Colonic mucosa (tissue), 4 donors: Measurements from ENCODE around the gene DEFB128. TPM values are rescaled to one million over a fixed set of nuclear protein-coding genes. Genes with fewer than 3 reads are reported as not detected.
A peak's percentile ranks its signal among the peaks of the same experiment; 100 is the strongest.
"Not testable (repeated sequence)": the region's sequence is repeated elsewhere in the genome, so short reads cannot be mapped to it uniquely, and the experiment has no call there.

ENCODE experiments used
- DNase-seq: peaks from one replicate; pipeline ENCODE4 v3.0.0-alpha.2; 2020
- H3K27ac ChIP-seq: fragments of 200-600 bp; one replicate; pipeline ENCODE4 v1.8.0; 2021
- H3K27me3 ChIP-seq: fragments of 200-600 bp; one replicate; pipeline ENCODE4 v1.8.0; 2021
- H3K36me3 ChIP-seq: fragments of 200-600 bp; one replicate; pipeline ENCODE4 v1.8.0; 2021
- H3K4me1 ChIP-seq: fragments of 200-600 bp; one replicate; pipeline ENCODE4 v1.8.0; 2021; ENCODE audit warnings: mild to moderate bottlenecking
- H3K4me3 ChIP-seq: fragments of 200-600 bp; one replicate; pipeline ENCODE4 v1.8.0; 2021
- H3K9ac ChIP-seq, 2 donors: one replicate each; pipeline ENCODE4 v1.7.0; 2013; ENCODE audit warnings: control low read depth in 2 of 2, low read depth in 2 of 2, low read length in 2 of 2
- H3K9me3 ChIP-seq: fragments of 200-600 bp; one replicate; pipeline ENCODE4 v1.8.0; 2021
- intact Hi-C: fragments of 100-400 bp; cut with DNase I; formaldehyde crosslinking; loops from one replicate; pipeline ENCODE4 v1.14.1; 2022
- total RNA-seq, 2 donors: library from RNA; stranded (reverse); fragmentation: NEBNext Ultra II Directional in 1 of 2; extraction: Animal tissue kit (Norgen Biotek cat#: 25700) in 1 of 2; gene quantifications; one replicate each; pipeline ENCODE4 v1.2.1, GENCODE V29; 2021
- TF ChIP-seq, protein P1 (sequence below): fragments of 200-600 bp; IDR thresholded peaks from one replicate; pipeline ENCODE4 v1.8.0; 2022; ENCODE audit warnings: antibody characterized with exemption, mild to moderate bottlenecking
- donor health status: healthy.
- donor health status: DM: no; HTN: no; CAD: no.
- donor health status: DM: no; HTN: no; CAD: no.

DEFB128 gene
- total RNA-seq, 2 donors from 2014 or later, result not detected

DNA sequence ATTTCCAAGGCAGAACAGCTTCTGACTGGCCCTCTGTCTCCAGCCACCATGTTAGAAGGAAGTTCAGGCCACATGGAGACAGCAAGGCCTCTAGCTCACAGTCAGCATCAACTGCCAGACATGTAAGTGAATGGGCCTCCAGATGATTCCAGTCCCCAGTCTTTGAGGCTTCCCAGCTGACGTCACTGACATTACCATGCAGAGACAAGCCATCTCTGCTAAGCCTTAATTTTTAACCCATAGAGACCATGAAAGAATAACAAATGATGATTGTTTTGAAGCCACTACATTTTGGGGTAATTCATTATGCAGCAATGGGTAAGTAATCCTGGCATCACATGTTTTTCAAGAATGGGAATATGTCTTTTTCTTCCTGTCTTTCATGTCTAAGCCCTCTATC lies 26.3 kb upstream of the DEFB128 start:
- intact Hi-C loops, result loop anchor here (10.0 kb wide), 1 partner anchor 59 kb away; no protein-coding TSS in a partner anchor

DNA sequence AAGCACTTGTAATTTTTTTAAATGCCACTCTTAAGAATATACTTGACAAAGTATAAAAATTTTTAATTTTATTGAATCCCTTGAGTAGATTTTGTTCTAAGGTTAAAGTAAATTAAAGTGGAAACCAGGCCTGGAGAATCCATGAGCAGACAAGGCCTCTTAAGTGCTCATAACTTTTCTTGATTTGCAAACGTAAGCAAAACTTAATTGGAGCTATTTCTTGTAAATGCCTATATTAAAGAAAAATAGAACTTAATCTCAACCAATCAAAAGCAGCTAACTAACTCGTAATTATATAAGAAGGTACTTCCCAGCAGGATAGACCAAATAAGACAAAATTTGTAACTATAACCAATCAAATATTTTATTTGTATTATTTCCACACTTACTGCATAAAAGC lies 24.9 kb upstream of the DEFB128 start:
- DNase-seq, result no peak
- Histone ChIP-seq H3K27ac (no peak overlapping the region), H3K9me3 (no peaks in the 10 kb centered on the region), H3K9ac (no peak overlapping the region), H3K36me3 (no peaks in the 10 kb centered on the region), H3K27me3 (no peaks in the 10 kb centered on the region), H3K4me1 (no peaks in the 10 kb centered on the region), H3K4me3 (no peak overlapping the region)
- intact Hi-C loops, result loop anchor here (10.0 kb wide), 1 partner anchor 60 kb away; no protein-coding TSS in a partner anchor
- TF ChIP-seq, protein P1, sequence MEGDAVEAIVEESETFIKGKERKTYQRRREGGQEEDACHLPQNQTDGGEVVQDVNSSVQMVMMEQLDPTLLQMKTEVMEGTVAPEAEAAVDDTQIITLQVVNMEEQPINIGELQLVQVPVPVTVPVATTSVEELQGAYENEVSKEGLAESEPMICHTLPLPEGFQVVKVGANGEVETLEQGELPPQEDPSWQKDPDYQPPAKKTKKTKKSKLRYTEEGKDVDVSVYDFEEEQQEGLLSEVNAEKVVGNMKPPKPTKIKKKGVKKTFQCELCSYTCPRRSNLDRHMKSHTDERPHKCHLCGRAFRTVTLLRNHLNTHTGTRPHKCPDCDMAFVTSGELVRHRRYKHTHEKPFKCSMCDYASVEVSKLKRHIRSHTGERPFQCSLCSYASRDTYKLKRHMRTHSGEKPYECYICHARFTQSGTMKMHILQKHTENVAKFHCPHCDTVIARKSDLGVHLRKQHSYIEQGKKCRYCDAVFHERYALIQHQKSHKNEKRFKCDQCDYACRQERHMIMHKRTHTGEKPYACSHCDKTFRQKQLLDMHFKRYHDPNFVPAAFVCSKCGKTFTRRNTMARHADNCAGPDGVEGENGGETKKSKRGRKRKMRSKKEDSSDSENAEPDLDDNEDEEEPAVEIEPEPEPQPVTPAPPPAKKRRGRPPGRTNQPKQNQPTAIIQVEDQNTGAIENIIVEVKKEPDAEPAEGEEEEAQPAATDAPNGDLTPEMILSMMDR, result no peak

More for the DNA sequence above, 26.3 kb upstream of the DEFB128 start:
- no peaks in the 10 kb centered on the region for H3K9me3 ChIP-seq
- no peak for DNase-seq
- no peaks in the 10 kb centered on the region for H3K27me3 ChIP-seq
- TF ChIP-seq, protein P1, result no peak
- no peak overlapping the region for H3K9ac ChIP-seq
- H3K4me1 ChIP-seq, result no peaks in the 10 kb centered on the region
- H3K36me3 ChIP-seq, result no peaks in the 10 kb centered on the region
- H3K27ac ChIP-seq, result no peak overlapping the region
- no peak overlapping the region for H3K4me3 ChIP-seq

DNA sequence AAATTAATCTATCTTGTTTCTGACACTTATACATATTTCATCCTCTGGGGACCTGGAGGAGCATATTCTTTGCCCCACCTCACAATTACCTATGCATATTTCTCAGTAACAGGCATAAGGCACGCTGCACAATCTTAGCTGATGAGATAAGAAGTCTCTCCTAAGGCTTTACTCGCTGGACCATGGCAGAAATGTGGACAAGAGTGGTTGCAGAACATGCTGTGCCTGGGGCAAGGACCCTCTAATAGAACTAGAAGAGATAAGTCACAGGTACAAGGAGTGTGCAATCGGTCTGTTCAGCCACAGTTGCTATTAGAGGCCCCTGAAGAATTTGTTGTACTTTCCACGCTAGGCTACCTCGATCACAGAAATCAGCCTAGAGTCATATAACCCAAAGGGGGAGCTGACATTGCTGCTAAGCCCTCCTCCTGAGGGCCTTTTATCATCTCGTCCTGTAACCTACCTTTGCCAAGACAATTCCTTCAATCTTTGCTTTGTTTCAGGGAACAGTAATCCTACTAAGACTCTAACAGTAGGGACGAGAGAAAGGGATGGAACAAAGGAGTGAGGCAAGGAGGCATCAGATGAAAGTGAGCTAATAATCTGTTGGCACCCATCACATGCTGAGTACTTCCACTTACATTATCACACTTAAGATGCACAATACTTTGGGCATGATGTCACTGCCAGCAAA lies 21.4 kb upstream of the DEFB128 start:
- no peaks in the 10 kb centered on the region for H3K27me3 ChIP-seq
- H3K4me1 ChIP-seq, result no peaks in the 10 kb centered on the region
- H3K4me3 ChIP-seq, result no peak overlapping the region
- no peak for DNase-seq
- TF ChIP-seq, protein P1, result no peak
- no peaks in the 10 kb centered on the region for H3K36me3 ChIP-seq
- H3K9ac ChIP-seq, result no peak overlapping the region
- H3K27ac ChIP-seq, result no peak overlapping the region
- intact Hi-C loops, result loop anchor here (10.0 kb wide), 1 partner anchor 64 kb away; no protein-coding TSS in a partner anchor
- no peaks in the 10 kb centered on the region for H3K9me3 ChIP-seq

DNA sequence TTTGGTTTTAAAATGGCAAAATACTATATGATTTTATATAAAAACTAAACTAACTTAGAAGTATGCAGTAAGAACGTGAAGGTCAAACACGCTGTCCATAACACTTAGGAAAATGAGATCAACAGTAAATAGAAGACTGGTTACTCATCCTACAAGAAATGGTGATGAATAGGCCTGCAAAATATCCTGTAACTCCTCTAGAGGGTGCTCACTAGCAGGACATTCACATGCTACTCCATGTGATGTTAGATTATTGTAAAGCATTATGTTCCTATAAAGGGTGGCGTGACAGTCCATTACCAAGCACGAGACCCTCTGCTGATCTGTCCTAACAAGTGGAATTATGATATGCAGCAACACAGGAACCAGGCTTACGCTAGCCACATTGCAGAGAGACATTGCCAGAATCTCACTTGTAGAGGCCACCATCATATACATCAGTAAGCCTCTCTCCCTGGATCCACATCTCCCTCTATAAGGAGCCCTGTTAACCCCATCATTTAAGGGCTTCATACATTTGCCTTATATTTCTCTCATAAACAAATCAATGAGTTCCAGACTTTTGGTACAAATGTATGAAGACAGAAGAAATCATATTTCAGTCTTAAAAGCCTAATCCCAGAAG lies 19.5 kb upstream of the DEFB128 start:
- Histone ChIP-seq H3K4me3 (no peak overlapping the region), H3K27me3 (no peaks in the 10 kb centered on the region), H3K4me1 (no peaks in the 10 kb centered on the region), H3K9me3 (no peaks in the 10 kb centered on the region), H3K9ac (no peak overlapping the region), H3K36me3 (no peaks in the 10 kb centered on the region), H3K27ac (no peak overlapping the region)
- no peak for DNase-seq
- TF ChIP-seq, protein P1, result peak; percentile 30
- intact Hi-C loops, result loop anchor here (5.0 kb wide), 1 partner anchor 123 kb away; no protein-coding TSS in a partner anchor

DNA sequence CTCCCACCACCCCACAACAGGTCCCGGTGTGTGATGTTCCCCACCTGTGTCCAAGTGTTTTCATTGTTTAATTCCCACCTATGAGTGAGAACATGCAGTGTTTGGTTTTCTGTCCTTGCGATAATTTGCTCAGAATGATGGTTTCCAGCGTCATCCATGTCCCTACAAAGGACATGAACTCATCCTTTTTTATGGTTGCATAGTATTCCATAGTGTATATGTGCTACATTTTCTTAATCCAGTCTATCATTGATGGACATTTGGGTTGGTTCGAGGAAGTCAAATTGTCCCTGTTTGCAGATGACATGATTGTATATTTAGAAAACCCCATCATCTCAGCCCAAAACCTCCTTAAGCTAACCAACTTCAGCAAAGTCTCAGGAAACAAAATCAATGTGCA lies 14.1 kb upstream of the DEFB128 start:
- H3K4me3 ChIP-seq, H3K27ac ChIP-seq, DNase-seq, H3K9ac ChIP-seq, H3K36me3 ChIP-seq, intact Hi-C loops, H3K4me1 ChIP-seq, H3K27me3 ChIP-seq, H3K9me3 ChIP-seq: not testable (repeated sequence)

DNA sequence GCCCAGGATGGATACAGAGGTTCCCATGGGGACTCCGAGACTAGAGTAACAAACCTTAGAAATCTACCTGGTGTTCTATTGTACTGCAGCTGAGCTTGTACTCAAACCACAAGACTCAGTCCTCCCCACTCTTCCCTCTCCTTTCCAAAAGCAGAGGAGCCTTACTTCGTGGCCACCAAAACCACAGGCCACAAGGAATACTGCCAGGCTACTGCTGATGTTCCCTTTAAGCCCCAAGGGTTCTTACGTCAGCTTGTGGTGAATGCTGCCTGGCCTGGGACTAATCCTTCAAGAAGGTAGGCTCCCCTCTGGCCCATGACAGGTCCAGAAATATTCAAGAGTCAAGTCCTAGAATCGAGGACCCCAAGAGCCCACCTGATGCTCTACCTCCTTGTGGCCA lies 10.5 kb upstream of the DEFB128 start:
- DNase-seq, result no peak
- Histone ChIP-seq H3K27me3 (no peaks in the 10 kb centered on the region), H3K36me3 (no peaks in the 10 kb centered on the region), H3K9me3 (no peaks in the 10 kb centered on the region), H3K27ac (no peak overlapping the region), H3K4me1 (no peaks in the 10 kb centered on the region), H3K9ac (no peak overlapping the region), H3K4me3 (no peak overlapping the region)
- intact Hi-C loops, result no loop called here
- TF ChIP-seq, protein P1, result no peak
